Uterus (tissue), 2 donors: Measurements from ENCODE around the gene COL26A1.

Experiments
- CTCF ChIP-seq, 4 experiments: fragments of 200-600 bp in 2 of 4; fragments of 450-650 bp in 2 of 4; sonication (generic) in 2 of 4; IDR thresholded peaks; one replicate each; pipeline ENCODE4 v1.5.1; 2016 to 2019; ENCODE audit warnings: antibody characterized with exemption in 4 of 4, mild to moderate bottlenecking in 2 of 4, moderate library complexity in 1 of 4
- POLR2A ChIP-seq, 2 donors: fragments of 450-650 bp; IDR thresholded peaks; one replicate each; pipeline ENCODE4 v1.6.1; 2016; ENCODE audit warnings: antibody characterized with exemption in 2 of 2, mild to moderate bottlenecking in 1 of 2, moderate library complexity in 1 of 2

GRCh38 chr7:101450064-101450463, 87.4 kb downstream of the COL26A1 start:
- TF ChIP-seq CTCF (IDR thresholded peaks at IDR 0.05) (no peak), POLR2A (IDR thresholded peaks at IDR 0.05) (no peak)
